HCT116 (cell line): ENCODE results near the gene ZPBP. TPM values are rescaled to one million over a fixed set of nuclear protein-coding genes. Genes with fewer than 3 reads are reported as not detected.

Source experiments
- ATAC-seq: fragments of 200-7000 bp; cut with Tn5 transposase; 2 replicates; pipeline ENCODE4 v1.9.1; 2020; ENCODE audit warnings: mild to moderate bottlenecking, moderate library complexity
- BruUV-seq: library from RNA; stranded (reverse); fragments of 400-500 nt; replicated peaks from 2 replicates; lab custom pipeline; 2021; lab: Mats Ljungman, UMichigan
- CTCF ChIA-PET: fragments of 300-600 bp; sonication (Branson Sonifier 250); formaldehyde crosslinking; loops from one replicate; lab custom pipeline; 2021; ENCODE audit warnings: antibody characterized with exemption; lab: Charles Lee
- POLR2A ChIA-PET: fragments of 300-600, 350-600 bp; sonication (Branson Sonifier 250); formaldehyde crosslinking; loops from one replicate; lab custom pipeline; 2021; ENCODE audit warnings: antibody characterized with exemption; lab: Charles Lee
- RAD21 ChIA-PET, 2 experiments: fragments of 300-600 bp; sonication (Branson Sonifier 250); formaldehyde crosslinking; loops; one replicate each; lab custom pipeline; 2023; ENCODE audit warnings: low total read pairs in 2 of 2; ENCODE audit not compliant: uncharacterized antibody in 2 of 2, unreplicated experiment in 2 of 2, low non-redundant PET in 1 of 2; lab: Charles Lee
- DNase-seq: peaks from one replicate; pipeline ENCODE4 v3.0.0-alpha.2; 2010; ENCODE audit warnings: low read depth, low spot score
- H2AFZ ChIP-seq: fragments of 200-600 bp; shearing (Covaris generic), sonication (generic); 2 replicates; pipeline ENCODE4 v1.6.1; 2017; ENCODE audit warnings: low read depth, mixed run types, mixed read lengths, antibody characterized with exemption, low read length; ENCODE audit not compliant: poor library complexity, severe bottlenecking
- H3K27ac ChIP-seq: 2 replicates; pipeline ENCODE4 v1.5.1; 2012; ENCODE audit warnings: low read depth, low read length
- H3K27me3 ChIP-seq: fragments of 200-600 bp; sonication (generic); 2 replicates; pipeline ENCODE4 v1.6.1; 2016; ENCODE audit warnings: mixed run types, low read length, mixed read lengths; ENCODE audit not compliant: insufficient read depth
- H3K36me3 ChIP-seq, 2 experiments: fragments of 200-500 bp in 1 of 2; fragments of 200-600 bp in 1 of 2; sonication (Bioruptor generic) in 1 of 2; sonication (generic) in 1 of 2; 2 replicates each; pipeline versions ENCODE4 v1.5.1 to v1.6.1; 2014 to 2016; ENCODE audit warnings: low read length in 2 of 2, inconsistent platforms in 1 of 2, mixed read lengths in 1 of 2, mixed run types in 1 of 2; ENCODE audit not compliant: insufficient read depth in 2 of 2, control insufficient read depth in 1 of 2
- H3K4me1 ChIP-seq, 2 experiments: fragments of 200-600 bp in 1 of 2; sonication (generic) in 1 of 2; 2 replicates each; pipeline versions ENCODE4 v1.5.1 to v1.6.1; 2012 to 2017; ENCODE audit warnings: low read length in 2 of 2, inconsistent platforms in 1 of 2, mild to moderate bottlenecking in 1 of 2, mixed read lengths in 1 of 2, mixed run types in 1 of 2, moderate library complexity in 1 of 2; ENCODE audit not compliant: insufficient read depth in 2 of 2, control insufficient read depth in 1 of 2
- H3K4me2 ChIP-seq: fragments of 200-600 bp; sonication (generic); 2 replicates; pipeline ENCODE4 v1.6.1; 2017; ENCODE audit warnings: mixed run types, low read length, mixed read lengths
- H3K4me3 ChIP-seq, 2 experiments: fragments of 200-600 bp in 1 of 2; sonication (generic) in 1 of 2; replicated peaks in 1 of 2; 2 replicates each; pipeline ENCODE4 v1.5.1; 2011 to 2016; ENCODE audit warnings: low read length in 2 of 2, control low read depth in 1 of 2, low read depth in 1 of 2, mild to moderate bottlenecking in 1 of 2, mixed read lengths in 1 of 2, mixed run types in 1 of 2
- H3K79me2 ChIP-seq: fragments of 200-600 bp; sonication (generic); 2 replicates; pipeline ENCODE4 v1.6.1; 2017; ENCODE audit warnings: mild to moderate bottlenecking, mixed run types, low read length, moderate library complexity, mixed read lengths; ENCODE audit not compliant: insufficient read depth
- H3K9ac ChIP-seq: fragments of 200-600 bp; sonication (generic); 2 replicates; pipeline ENCODE4 v1.6.1; 2016; ENCODE audit warnings: low read length, mixed read lengths
- H3K9me2 ChIP-seq: fragments of 200-600 bp; sonication (generic), shearing (Covaris generic); 2 replicates; pipeline ENCODE4 v1.6.1; 2017; ENCODE audit warnings: mixed run types, mild to moderate bottlenecking, moderate library complexity; ENCODE audit not compliant: insufficient read depth
- H3K9me3 ChIP-seq, 2 experiments: fragments of 200-500 bp in 1 of 2; fragments of 200-600 bp in 1 of 2; sonication (Bioruptor generic) in 1 of 2; sonication (generic) in 1 of 2; 2 replicates each; pipeline ENCODE4 v1.6.1; 2014 to 2017; ENCODE audit warnings: low read length in 2 of 2, mixed read lengths in 2 of 2, inconsistent platforms in 1 of 2, low read depth in 1 of 2, mild to moderate bottlenecking in 1 of 2, mixed run types in 1 of 2, moderate library complexity in 1 of 2; ENCODE audit not compliant: control insufficient read depth in 1 of 2, insufficient read depth in 1 of 2
- H4K20me1 ChIP-seq: fragments of 200-600 bp; sonication (generic), shearing (Covaris generic); 2 replicates; pipeline ENCODE4 v1.6.1; 2017; ENCODE audit warnings: mixed run types, mild to moderate bottlenecking, moderate library complexity; ENCODE audit not compliant: insufficient read depth
- CEBPB ChIP-seq: IDR thresholded peaks from 2 replicates; pipeline ENCODE4 v1.6.1; 2012; ENCODE audit warnings: low read depth
- EGR1 ChIP-seq: IDR thresholded peaks from 2 replicates; pipeline ENCODE4 v1.6.1; 2012; ENCODE audit warnings: low read depth
- ELF1 ChIP-seq: IDR thresholded peaks from 2 replicates; pipeline ENCODE4 v1.6.1; 2012; ENCODE audit warnings: low read depth, borderline replicate concordance
- EZH2 ChIP-seq: fragments of 200-600 bp; sonication (generic); IDR thresholded peaks from 2 replicates; pipeline ENCODE4 v1.6.1; 2017; ENCODE audit warnings: antibody characterized with exemption, mixed run types
- FOSL1 ChIP-seq: IDR thresholded peaks from 2 replicates; pipeline ENCODE4 v1.6.1; 2012; ENCODE audit warnings: low read depth
- JUND ChIP-seq: IDR thresholded peaks from 2 replicates; pipeline ENCODE4 v1.6.1; 2012
- POLR2A ChIP-seq: IDR thresholded peaks from 2 replicates; pipeline ENCODE4 v1.7.0; 2011; ENCODE audit warnings: borderline replicate concordance; ENCODE audit not compliant: insufficient read depth, insufficient read length; ENCODE audit errors: extremely low read depth
- POLR2AphosphoS5 ChIP-seq: IDR thresholded peaks from 2 replicates; pipeline ENCODE4 v1.6.1; 2011; ENCODE audit warnings: mild to moderate bottlenecking, low read depth, low read length, moderate library complexity
- RAD21 ChIP-seq: IDR thresholded peaks from 2 replicates; pipeline ENCODE4 v1.6.1; 2012; ENCODE audit warnings: low read depth, mild to moderate bottlenecking
- SP1 ChIP-seq: IDR thresholded peaks from 2 replicates; pipeline ENCODE4 v1.6.1; 2012; ENCODE audit warnings: low read depth
- SRF ChIP-seq: IDR thresholded peaks from 2 replicates; pipeline ENCODE4 v1.6.1; 2012; ENCODE audit warnings: low read depth
- TCF7L2 ChIP-seq: IDR thresholded peaks from 2 replicates; pipeline ENCODE4 v1.7.0; 2011; ENCODE audit warnings: borderline replicate concordance, inconsistent platforms; ENCODE audit not compliant: insufficient read depth, insufficient read length; ENCODE audit errors: extremely low read depth
- ZFX ChIP-seq: fragments of 450-650 bp; IDR thresholded peaks from 2 replicates; pipeline ENCODE4 v1.6.1; 2017
- intact Hi-C: fragments of 100-400 bp; cut with micrococcal nuclease; formaldehyde crosslinking; loops from 2 replicates; pipeline ENCODE4 v1.10.0; 2022
- total RNA-seq: library from RNA; stranded (reverse); gene quantifications from one replicate; pipeline ENCODE4 v1.2.1, GENCODE V29; 2021; ENCODE audit not compliant: unreplicated experiment
- TF ChIP-seq, protein P1 (sequence below): IDR thresholded peaks from 2 replicates; pipeline ENCODE4 v1.6.1; 2011; ENCODE audit warnings: mild to moderate bottlenecking, low read length, moderate library complexity; ENCODE audit not compliant: insufficient replicate concordance; ENCODE audit errors: extremely low read depth
- TF ChIP-seq, protein P2 (sequence below): IDR thresholded peaks from 2 replicates; pipeline ENCODE4 v1.6.1; 2012
- TF ChIP-seq, protein P3 (sequence below): IDR thresholded peaks from 2 replicates; pipeline ENCODE4 v1.6.1; 2012; ENCODE audit warnings: low read depth

ZPBP gene
- total RNA-seq, 1 experiment from 2014 or later = not detected

GRCh38 chr7:49980465-49980864 is 112.6 kb downstream of the ZPBP start:
- H4K20me1 ChIP-seq = no peaks in the 10 kb centered on the region
- RAD21 ChIA-PET = no interaction called here
- no peaks in the 10 kb centered on the region for H3K9me3 ChIP-seq
- ATAC-seq (no peak), DNase-seq (no peak)
- H3K79me2 ChIP-seq = no peaks in the 10 kb centered on the region
- no peaks in the 10 kb centered on the region for H3K27me3 ChIP-seq
- H3K4me1 ChIP-seq = no peaks in the 10 kb centered on the region
- no peak overlapping the region for H3K4me2 ChIP-seq
- BruUV-seq = no TSS peak
- POLR2A ChIA-PET = no interaction called here
- no peak overlapping the region for H2AFZ ChIP-seq
- intact Hi-C loops = no loop called here
- no peak overlapping the region for H3K27ac ChIP-seq
- no peaks in the 10 kb centered on the region for H3K9me2 ChIP-seq
- no peak overlapping the region for H3K4me3 ChIP-seq
- H3K9ac ChIP-seq = no peak overlapping the region
- CTCF ChIA-PET = no interaction called here
- TF ChIP-seq SRF = no peak
- no peak for TF ChIP-seq POLR2A
- TF ChIP-seq, protein P1, sequence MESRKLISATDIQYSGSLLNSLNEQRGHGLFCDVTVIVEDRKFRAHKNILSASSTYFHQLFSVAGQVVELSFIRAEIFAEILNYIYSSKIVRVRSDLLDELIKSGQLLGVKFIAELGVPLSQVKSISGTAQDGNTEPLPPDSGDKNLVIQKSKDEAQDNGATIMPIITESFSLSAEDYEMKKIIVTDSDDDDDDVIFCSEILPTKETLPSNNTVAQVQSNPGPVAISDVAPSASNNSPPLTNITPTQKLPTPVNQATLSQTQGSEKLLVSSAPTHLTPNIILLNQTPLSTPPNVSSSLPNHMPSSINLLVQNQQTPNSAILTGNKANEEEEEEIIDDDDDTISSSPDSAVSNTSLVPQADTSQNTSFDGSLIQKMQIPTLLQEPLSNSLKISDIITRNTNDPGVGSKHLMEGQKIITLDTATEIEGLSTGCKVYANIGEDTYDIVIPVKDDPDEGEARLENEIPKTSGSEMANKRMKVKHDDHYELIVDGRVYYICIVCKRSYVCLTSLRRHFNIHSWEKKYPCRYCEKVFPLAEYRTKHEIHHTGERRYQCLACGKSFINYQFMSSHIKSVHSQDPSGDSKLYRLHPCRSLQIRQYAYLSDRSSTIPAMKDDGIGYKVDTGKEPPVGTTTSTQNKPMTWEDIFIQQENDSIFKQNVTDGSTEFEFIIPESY = no peak
- no peak for TF ChIP-seq CEBPB
- TF ChIP-seq SP1 = no peak
- TF ChIP-seq FOSL1 = no peak
- TF ChIP-seq, protein P2, sequence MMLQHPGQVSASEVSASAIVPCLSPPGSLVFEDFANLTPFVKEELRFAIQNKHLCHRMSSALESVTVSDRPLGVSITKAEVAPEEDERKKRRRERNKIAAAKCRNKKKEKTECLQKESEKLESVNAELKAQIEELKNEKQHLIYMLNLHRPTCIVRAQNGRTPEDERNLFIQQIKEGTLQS = no peak
- no peak for TF ChIP-seq ELF1
- H3K36me3 ChIP-seq = no peaks in the 10 kb centered on the region

DNA sequence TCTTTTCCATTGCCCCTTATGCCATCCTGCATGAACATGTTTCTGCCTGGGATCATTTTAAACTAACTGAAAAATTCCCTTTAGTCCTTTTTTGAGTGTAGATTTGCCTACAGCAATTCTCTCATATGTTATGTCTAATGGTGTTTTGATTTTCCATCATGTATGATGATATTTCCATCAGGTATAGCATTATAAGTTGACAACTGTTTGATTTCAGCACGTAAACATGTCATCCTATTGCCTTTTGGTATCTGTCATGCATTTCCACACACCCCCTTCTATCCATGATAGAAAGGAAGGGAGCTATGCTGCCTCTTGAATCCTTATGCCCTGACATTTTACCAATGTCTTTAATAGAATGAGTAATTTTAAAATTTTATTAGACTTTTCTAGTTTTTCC is 116.8 kb downstream of the ZPBP start:
- Histone ChIP-seq H3K9ac (no peak overlapping the region), H3K36me3 (no peaks in the 10 kb centered on the region), H3K27ac (no peak overlapping the region), H4K20me1 (no peaks in the 10 kb centered on the region), H3K4me3 (no peak overlapping the region), H3K79me2 (no peaks in the 10 kb centered on the region), H2AFZ (no peak overlapping the region), H3K9me2 (no peaks in the 10 kb centered on the region), H3K4me1 (no peaks in the 10 kb centered on the region), H3K27me3 (no peaks in the 10 kb centered on the region), H3K4me2 (no peak overlapping the region), H3K9me3 (no peaks in the 10 kb centered on the region)
- TF ChIP-seq ZFX (no peak), RAD21 (no peak), FOSL1 (no peak), JUND (no peak), POLR2A (no peak), ELF1 (no peak), POLR2AphosphoS5 (no peak), TCF7L2 (no peak), EZH2 (no peak), EGR1 (no peak), SRF (no peak)
- TF ChIP-seq, protein P3, sequence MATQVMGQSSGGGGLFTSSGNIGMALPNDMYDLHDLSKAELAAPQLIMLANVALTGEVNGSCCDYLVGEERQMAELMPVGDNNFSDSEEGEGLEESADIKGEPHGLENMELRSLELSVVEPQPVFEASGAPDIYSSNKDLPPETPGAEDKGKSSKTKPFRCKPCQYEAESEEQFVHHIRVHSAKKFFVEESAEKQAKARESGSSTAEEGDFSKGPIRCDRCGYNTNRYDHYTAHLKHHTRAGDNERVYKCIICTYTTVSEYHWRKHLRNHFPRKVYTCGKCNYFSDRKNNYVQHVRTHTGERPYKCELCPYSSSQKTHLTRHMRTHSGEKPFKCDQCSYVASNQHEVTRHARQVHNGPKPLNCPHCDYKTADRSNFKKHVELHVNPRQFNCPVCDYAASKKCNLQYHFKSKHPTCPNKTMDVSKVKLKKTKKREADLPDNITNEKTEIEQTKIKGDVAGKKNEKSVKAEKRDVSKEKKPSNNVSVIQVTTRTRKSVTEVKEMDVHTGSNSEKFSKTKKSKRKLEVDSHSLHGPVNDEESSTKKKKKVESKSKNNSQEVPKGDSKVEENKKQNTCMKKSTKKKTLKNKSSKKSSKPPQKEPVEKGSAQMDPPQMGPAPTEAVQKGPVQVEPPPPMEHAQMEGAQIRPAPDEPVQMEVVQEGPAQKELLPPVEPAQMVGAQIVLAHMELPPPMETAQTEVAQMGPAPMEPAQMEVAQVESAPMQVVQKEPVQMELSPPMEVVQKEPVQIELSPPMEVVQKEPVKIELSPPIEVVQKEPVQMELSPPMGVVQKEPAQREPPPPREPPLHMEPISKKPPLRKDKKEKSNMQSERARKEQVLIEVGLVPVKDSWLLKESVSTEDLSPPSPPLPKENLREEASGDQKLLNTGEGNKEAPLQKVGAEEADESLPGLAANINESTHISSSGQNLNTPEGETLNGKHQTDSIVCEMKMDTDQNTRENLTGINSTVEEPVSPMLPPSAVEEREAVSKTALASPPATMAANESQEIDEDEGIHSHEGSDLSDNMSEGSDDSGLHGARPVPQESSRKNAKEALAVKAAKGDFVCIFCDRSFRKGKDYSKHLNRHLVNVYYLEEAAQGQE = no peak
- TF ChIP-seq, protein P2 = no peak
- ChIA-PET CTCF (no interaction called here), POLR2A (no interaction called here), RAD21 (no interaction called here)
- ATAC-seq (no peak), DNase-seq (no peak)
- intact Hi-C loops = no loop called here
- no TSS peak for BruUV-seq
